HEK293T (cell line): ENCODE measurements around the gene FBXW10.
"Not testable (repeated sequence)": the region's sequence is repeated elsewhere in the genome, so short reads cannot be mapped to it uniquely, and the experiment has no call there.

Source experiments
- BHLHE40 ChIP-seq: fragments of 450-650 bp; IDR thresholded peaks from 2 replicates; pipeline ENCODE4 v1.6.1; 2016; ENCODE audit warnings: mild to moderate bottlenecking, moderate library complexity, borderline replicate concordance
- FOXM1 ChIP-seq: fragments of 450-650 bp; IDR thresholded peaks from 2 replicates; pipeline ENCODE4 v1.6.1; 2017; ENCODE audit warnings: mild to moderate bottlenecking, borderline replicate concordance

DNA sequence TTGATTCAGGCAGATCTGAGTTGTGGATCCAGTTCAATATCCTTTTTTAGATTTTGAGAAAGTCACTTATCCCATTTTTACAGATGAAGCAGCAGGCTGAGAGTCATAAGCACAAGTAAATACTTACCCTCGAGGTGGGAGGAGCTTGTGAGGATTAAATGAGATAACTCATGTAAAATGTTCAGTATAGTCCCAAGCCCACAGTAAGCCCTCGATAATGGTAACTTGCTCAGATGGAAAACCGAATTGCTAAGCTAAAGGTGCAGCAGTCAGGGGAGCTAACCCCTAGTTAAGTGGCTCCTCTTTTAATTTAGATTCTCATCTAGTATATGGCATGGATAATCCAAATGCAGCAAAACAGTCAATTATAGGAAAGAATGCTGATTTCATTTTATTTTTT lies 72.1 kb downstream of the FBXW10 start:
- not testable (repeated sequence) for TF ChIP-seq FOXM1, BHLHE40
